Adrenal gland (tissue), 12 donors: ENCODE data around the gene XCR1. TPM values are rescaled to one million over a fixed set of nuclear protein-coding genes. Genes with fewer than 3 reads are reported as not detected.

Source experiments
- DNase-seq, 7 donors: peaks; one replicate each; pipeline ENCODE4 v3.0.0-alpha.2; 2019 to 2020
- H3K27ac ChIP-seq, 5 donors: fragments of 200-600 bp; sonication (generic) in 4 of 5; 1 replicate in 3 of 5; 2 replicates in 2 of 5; pipeline versions ENCODE4 v1.5.1 to v1.8.0; 2016 to 2020; ENCODE audit warnings: mild to moderate bottlenecking in 1 of 5
- H3K27me3 ChIP-seq: fragments of 200-600 bp; 2 replicates; pipeline ENCODE4 v1.8.0; 2021
- H3K36me3 ChIP-seq, 2 donors: fragments of 200-600 bp; replicated peaks in 1 of 2; 1 replicate in 1 of 2; 2 replicates in 1 of 2; pipeline versions ENCODE4 v1.5.1 to v1.8.0; 2018 to 2022
- H3K4me1 ChIP-seq, 2 donors: fragments of 200-600 bp; replicated peaks in 1 of 2; 1 replicate in 1 of 2; 2 replicates in 1 of 2; pipeline versions ENCODE4 v1.5.1 to v1.8.0; 2018 to 2021
- H3K4me3 ChIP-seq, 4 donors: fragments of 200-600 bp; sonication (generic) in 3 of 4; one replicate each; pipeline ENCODE4 v1.5.1; 2016 to 2018
- H3K9me3 ChIP-seq, 3 donors: fragments of 200-600 bp; sonication (generic) in 1 of 3; replicated peaks in 1 of 3; 1 replicate in 2 of 3; 2 replicates in 1 of 3; pipeline versions ENCODE4 v1.5.1 to v1.8.0; 2016 to 2021
- CTCF ChIP-seq, 6 experiments: fragments of 450-650 bp in 4 of 6; fragments of 200-600 bp in 2 of 6; sonication (generic) in 1 of 6; IDR thresholded peaks; 1 replicate in 5 of 6; 2 replicates in 1 of 6; pipeline versions ENCODE4 v1.5.1 to v1.8.0; 2016 to 2021; ENCODE audit warnings: antibody characterized with exemption in 6 of 6, mild to moderate bottlenecking in 2 of 6, moderate library complexity in 1 of 6
- POLR2A ChIP-seq, 2 donors: fragments of 450-650 bp; IDR thresholded peaks; one replicate each; pipeline ENCODE4 v1.6.1; 2017; ENCODE audit warnings: antibody characterized with exemption in 2 of 2, mild to moderate bottlenecking in 2 of 2, moderate library complexity in 1 of 2
- WGBS, 4 donors: extraction: QIAGEN DNeasy Blood & Tissue Kit in 2 of 4; methylation state at CpG; one replicate each; pipeline versions ENCODE4 v1.1.5 to v1.1.7; 2013 to 2017; 5-methylcytosine and 5-hydroxymethylcytosine counted together
- intact Hi-C, 2 donors: fragments of 100-400 bp; cut with DNase I; formaldehyde crosslinking; loops; one replicate each; pipeline versions ENCODE4 v1.14.1 to v1.15.0; 2022 to 2023
- polyA plus RNA-seq, 3 donors: library from polyadenylated mRNA; stranded (reverse); fragments of 200-250 nt in 2 of 3; fragments of 350-450 nt in 1 of 3; fragmentation: Illumina TruSeq in 1 of 3; extraction: RNeasy Lipid Tissue Mini Kit (QIAGEN cat#74804) in 1 of 3; gene quantifications; one replicate each; pipeline ENCODE4 v1.2.3, GENCODE V29; 2013 to 2014
- total RNA-seq, 9 donors: library from RNA; depleted of rRNA in 4 of 9; stranded (reverse); fragments of >200 nt in 4 of 9; fragments of 120-200 nt in 1 of 9; fragmentation: NEBNext Ultra II Directional in 1 of 9; extraction: Animal tissue kit (Norgen Biotek cat#: 25700) in 1 of 9; gene quantifications; one replicate each; pipeline versions ENCODE4 v1.1.0 to v1.2.4, GENCODE V29; 2013 to 2023
- donor health status: healthy with polysubstance abuse.
- donor health status: Bipolar disorder and iron deficiency.
- donor health status: DM: yes; HTN: yes; CAD: no.
- donor health status: DM: no; HTN: no; CAD: no.
- donor health status: DM: no; HTN: no; CAD: no.
- donor health status: DM: yes; HTN: yes; CAD: no.

The XCR1 gene
- total and polyA plus RNA-seq, 12 donors = under 0.01 to 0.18 (median 0.13) TPM; not detected in 5

DNA sequence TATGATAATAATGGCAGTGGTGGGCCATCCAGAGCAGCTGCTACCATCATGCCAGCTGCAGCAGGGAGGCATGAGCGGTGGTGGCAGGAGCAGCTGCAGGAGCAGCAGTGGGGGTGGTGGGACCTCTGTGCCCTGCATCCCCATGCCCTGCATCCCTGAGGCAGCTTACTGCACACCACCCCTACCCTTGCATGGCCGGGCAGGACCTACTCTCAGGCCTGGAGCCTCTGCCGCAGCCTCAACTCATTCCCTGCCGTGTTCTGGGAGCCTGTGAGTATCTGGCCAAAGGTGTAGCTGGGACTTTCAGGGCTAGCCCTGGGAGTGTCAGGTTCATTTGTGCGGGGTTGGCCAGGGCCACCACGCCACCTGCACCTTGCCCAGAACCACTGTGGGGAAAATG, 3.3 kb upstream of the XCR1 start:
- no peaks in the 10 kb centered on the region for H3K27me3 ChIP-seq
- H3K36me3 ChIP-seq = no peaks in the 10 kb centered on the region
- WGBS, 4 donors = 72 to 100% (median 92%) methylated on average over 2 to 6 of the region's 6 CpGs
- H3K4me1 ChIP-seq = no peaks in the 10 kb centered on the region
- no peak overlapping the region for H3K4me3 ChIP-seq
- no peak overlapping the region for H3K27ac ChIP-seq
- DNase-seq = no peak
- H3K9me3 ChIP-seq = no peaks in the 10 kb centered on the region
- TF ChIP-seq CTCF (IDR thresholded peaks at IDR 0.05) (no peak), POLR2A (IDR thresholded peaks at IDR 0.05) (no peak)
- intact Hi-C loops = no loop called here

GRCh38 chr3:46029953-46030543, 2.8 kb upstream of the XCR1 start:
- intact Hi-C loops = no loop called here
- no peak overlapping the region for H3K27ac ChIP-seq
- H3K27me3 ChIP-seq = no peaks in the 10 kb centered on the region
- DNase-seq = no peak
- H3K36me3 ChIP-seq = no peaks in the 10 kb centered on the region
- no peaks in the 10 kb centered on the region for H3K4me1 ChIP-seq
- TF ChIP-seq POLR2A (IDR thresholded peaks at IDR 0.05) (no peak), CTCF (IDR thresholded peaks at IDR 0.05) (no peak)
- no peaks in the 10 kb centered on the region for H3K9me3 ChIP-seq
- H3K4me3 ChIP-seq = no peak overlapping the region
- WGBS, 4 donors = 54 to 81% (median 71%) methylated on average over 1 of the region's 1 CpG

DNA sequence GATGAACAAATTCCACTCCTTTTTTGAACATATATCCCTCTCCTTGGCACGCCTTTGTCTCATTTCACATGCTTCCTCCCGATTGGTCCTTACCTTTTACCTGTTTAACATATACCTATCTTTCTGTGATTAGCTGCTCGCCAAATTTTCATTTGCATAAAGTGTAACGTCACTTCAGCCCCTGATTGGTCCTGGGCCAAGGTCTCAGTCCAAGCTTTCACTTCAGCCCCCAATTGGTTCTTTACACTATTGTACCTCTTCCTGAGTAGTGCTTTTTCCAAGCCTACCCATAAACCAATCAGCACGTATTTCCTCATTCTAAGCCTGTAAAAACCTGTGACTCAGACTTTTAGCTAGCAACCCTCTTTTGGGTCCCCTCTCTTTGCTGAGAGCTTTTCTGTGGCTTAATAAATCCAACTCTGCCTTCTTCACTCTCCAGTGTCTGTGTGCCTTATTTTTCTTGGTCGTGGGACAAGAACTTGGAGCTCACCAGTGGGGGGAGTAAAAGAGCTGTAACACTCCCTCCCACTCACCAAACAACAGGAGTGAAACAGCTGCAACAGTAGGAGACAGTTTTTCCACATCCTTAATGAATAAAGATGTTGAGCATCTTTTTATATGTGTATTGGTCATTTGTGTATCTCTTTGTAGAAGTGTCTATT, 584 bp upstream of the XCR1 start:
- Histone ChIP-seq H3K27me3 (no peaks in the 10 kb centered on the region), H3K27ac (no peak overlapping the region), H3K4me3 (no peak overlapping the region), H3K4me1 (no peaks in the 10 kb centered on the region), H3K9me3 (no peaks in the 10 kb centered on the region), H3K36me3 (no peaks in the 10 kb centered on the region)
- TF ChIP-seq POLR2A (IDR thresholded peaks at IDR 0.05) (no peak), CTCF (IDR thresholded peaks at IDR 0.05) (no peak)
- no peak for DNase-seq
- WGBS, 4 donors = 78 to 82% (median 79%) methylated on average over 6 of the region's 6 CpGs
- intact Hi-C loops = no loop called here

DNA sequence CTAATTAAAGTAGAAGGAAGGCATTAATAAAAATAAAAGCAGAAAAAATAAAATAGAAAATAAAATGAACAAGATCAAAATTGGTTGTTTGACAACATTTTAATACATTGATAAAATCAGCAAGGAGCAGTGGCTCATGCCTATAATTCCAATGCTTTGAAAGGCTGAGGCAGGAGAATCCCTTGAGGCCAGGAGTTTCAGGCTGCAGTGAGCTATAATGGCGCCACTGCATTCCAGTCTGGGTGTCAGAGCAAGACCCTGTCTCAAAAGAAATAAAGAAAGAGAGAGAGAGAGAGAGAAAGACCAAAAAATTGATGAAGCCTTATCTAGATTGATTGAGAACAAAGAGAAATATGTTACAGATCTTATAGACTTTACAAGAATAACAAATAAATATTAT, 2.1 kb downstream of the XCR1 start:
- intact Hi-C loops = no loop called here
- 59 to 84% (median 66%) methylated on average over 1 of the region's 1 CpG for WGBS, 4 donors

More for the DNA sequence above, 2.1 kb downstream of the XCR1 start:
- H3K4me1 ChIP-seq = no peaks in the 10 kb centered on the region
- DNase-seq = no peak
- H3K27me3 ChIP-seq = no peaks in the 10 kb centered on the region
- no peaks in the 10 kb centered on the region for H3K9me3 ChIP-seq
- H3K36me3 ChIP-seq = no peaks in the 10 kb centered on the region
- H3K27ac ChIP-seq = no peak overlapping the region
- H3K4me3 ChIP-seq = no peak overlapping the region
- TF ChIP-seq CTCF (IDR thresholded peaks at IDR 0.05) (no peak), POLR2A (IDR thresholded peaks at IDR 0.05) (no peak)
